Measurements from ENCODE around the gene GSTM5. TPM values are rescaled to one million over a fixed set of nuclear protein-coding genes. Genes with fewer than 3 reads are reported as not detected.
"Not testable (repeated sequence)": the region's sequence is repeated elsewhere in the genome, so short reads cannot be mapped to it uniquely, and the experiment has no call there.

The GSTM5 gene
- total RNA-seq, 4 donors from 2014 or later, result 0.23 to 2.2 (median 1.5) TPM

DNA sequence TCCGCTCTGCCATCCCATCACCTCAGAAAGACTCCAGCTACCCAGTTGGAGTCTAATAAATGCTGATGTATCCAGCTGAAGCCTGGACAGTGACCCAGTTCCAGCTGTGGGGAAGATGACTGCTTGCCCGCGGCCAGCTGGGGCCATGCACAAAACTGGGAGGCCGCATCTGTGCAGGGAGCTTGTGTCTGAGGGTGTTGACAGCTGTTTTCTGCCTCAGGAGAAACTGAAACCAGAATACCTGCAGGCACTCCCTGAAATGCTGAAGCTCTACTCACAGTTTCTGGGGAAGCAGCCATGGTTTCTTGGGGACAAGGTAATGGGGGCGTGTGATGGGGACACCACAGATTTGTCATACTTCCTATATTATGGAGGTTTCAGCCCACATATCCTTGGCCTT, 41.0 kb upstream of the GSTM5 start:
- whole genome bisulfite sequencing, 2 donors, result 91 to 97% methylated on average over 5 of the region's 5 CpGs
- intact Hi-C loops (cut with DNase I; ENCODE audit: low total_unique reads), result no loop called here
- no peak for TF ChIP-seq POLR2A (IDR thresholded peaks at IDR 0.05)
- TF ChIP-seq, protein P1, sequence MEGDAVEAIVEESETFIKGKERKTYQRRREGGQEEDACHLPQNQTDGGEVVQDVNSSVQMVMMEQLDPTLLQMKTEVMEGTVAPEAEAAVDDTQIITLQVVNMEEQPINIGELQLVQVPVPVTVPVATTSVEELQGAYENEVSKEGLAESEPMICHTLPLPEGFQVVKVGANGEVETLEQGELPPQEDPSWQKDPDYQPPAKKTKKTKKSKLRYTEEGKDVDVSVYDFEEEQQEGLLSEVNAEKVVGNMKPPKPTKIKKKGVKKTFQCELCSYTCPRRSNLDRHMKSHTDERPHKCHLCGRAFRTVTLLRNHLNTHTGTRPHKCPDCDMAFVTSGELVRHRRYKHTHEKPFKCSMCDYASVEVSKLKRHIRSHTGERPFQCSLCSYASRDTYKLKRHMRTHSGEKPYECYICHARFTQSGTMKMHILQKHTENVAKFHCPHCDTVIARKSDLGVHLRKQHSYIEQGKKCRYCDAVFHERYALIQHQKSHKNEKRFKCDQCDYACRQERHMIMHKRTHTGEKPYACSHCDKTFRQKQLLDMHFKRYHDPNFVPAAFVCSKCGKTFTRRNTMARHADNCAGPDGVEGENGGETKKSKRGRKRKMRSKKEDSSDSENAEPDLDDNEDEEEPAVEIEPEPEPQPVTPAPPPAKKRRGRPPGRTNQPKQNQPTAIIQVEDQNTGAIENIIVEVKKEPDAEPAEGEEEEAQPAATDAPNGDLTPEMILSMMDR (IDR thresholded peaks at IDR 0.05), result no peak
- no peak for DNase-seq (ENCODE audit: low spot score in 2 of 2)
- H3K4me3 ChIP-seq (ENCODE audit: low read depth, poor library complexity, severe bottlenecking), result no peak overlapping the region

DNA sequence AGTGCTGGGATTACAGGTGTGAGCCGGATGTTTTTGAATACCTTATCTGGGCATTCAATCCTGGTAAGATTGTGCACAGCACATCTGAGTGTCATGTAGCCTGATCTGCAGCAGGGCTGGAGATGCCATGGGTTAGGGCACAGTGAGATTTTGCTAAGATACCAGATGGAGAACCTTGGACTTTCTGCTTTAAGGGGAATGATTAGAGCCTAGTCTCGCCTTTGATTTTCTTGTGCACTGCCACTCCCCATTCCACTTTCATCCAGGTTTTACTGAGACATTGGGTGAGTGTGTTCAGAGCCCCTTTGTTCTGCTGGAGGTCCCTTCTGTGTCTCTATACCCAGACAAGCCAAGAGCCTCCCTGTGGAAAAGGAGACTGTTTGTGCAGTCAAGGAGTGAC, 38.2 kb upstream of the GSTM5 start:
- WGBS, 2 donors, result 90 to 91% methylated on average over 2 of the region's 2 CpGs
- DNase-seq (ENCODE audit: low spot score in 2 of 2); intact Hi-C loops (cut with DNase I; ENCODE audit: low total_unique reads); H3K4me3 ChIP-seq (ENCODE audit: low read depth, poor library complexity, severe bottlenecking): not testable (repeated sequence)

DNA sequence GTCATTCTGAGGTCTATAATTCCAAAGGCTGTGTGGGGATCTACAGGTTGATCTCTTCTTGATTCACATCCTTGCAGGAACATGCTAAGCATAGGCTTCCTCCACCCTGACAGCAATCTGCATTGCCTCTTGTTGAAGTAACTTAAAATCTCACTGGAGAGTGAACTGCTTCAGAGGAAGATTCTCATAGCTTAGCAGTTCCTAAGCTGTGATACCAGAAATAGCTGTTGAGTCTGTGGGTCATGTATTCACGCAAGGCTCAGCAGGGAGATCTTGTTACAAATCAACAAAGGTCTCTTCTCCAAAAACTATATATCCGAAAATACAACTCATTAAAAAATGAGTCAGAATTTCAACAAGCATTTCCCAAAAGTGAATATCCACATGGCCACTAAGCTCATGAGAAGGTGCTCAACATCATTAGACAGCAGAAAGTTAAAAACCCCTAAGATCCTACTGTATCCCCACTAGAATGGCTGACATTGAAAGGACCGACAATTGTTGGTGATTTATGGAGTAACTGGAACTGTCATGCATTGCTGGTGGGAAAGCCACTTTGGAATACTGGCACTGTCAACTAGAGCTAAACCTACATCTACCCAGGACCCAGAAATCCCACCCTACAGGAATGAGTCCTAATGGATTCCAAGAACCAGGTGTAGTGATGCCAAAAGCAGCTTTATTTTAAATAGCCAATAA, 35.2 kb upstream of the GSTM5 start:
- intact Hi-C loops (cut with DNase I; ENCODE audit: low total_unique reads); DNase-seq (ENCODE audit: low spot score in 2 of 2); H3K4me3 ChIP-seq (ENCODE audit: low read depth, poor library complexity, severe bottlenecking): not testable (repeated sequence)
- WGBS, 2 donors, result 82 to 85% methylated on average over 3 of the region's 3 CpGs

DNA sequence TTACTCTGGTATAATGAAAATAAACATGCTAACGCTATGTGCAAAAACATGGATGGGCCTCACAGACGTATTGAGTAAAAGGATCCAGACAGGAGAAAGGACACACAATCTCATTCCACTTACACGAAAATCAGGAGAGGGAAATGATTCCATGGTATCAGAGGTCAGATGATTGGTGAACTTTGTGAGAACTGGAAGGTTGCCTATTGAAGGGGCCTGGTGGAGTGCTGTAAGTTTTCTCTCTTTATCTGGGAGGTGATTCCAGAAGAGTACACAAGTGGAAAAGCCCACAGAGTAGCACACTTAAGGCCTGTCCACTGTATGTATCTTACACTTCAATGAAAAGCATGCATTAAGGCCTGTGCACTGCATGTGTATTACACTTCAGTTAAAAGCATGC, 34.6 kb upstream of the GSTM5 start:
- no peak overlapping the region for H3K4me3 ChIP-seq (ENCODE audit: low read depth, poor library complexity, severe bottlenecking)
- TF ChIP-seq POLR2A (IDR thresholded peaks at IDR 0.05), result no peak
- TF ChIP-seq, protein P1 (IDR thresholded peaks at IDR 0.05), result no peak
- DNase-seq (ENCODE audit: low spot score in 2 of 2), result no peak
- WGBS, 2 donors, result 79 to 83% methylated on average over 3 of the region's 3 CpGs
- intact Hi-C loops (cut with DNase I; ENCODE audit: low total_unique reads), result no loop called here

DNA sequence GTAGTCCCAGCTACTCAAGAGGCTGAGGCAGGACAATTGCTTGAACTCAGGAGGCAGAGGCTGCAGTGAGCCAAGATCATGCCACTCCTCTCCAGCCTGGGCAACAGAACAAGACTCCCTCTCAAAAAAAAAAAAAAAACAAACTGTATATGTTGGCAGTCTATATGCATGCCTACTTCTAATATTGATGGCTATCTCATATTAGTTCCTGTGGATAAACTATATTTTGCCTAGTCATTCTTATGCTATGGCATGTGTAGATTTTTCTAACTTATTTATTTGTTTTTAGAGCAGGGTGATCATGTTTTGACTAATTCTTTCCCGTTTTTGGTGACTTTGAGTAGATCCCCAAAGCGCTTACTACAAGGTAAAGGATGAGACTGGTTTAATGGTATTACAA, 33.4 kb upstream of the GSTM5 start:
- DNase-seq (ENCODE audit: low spot score in 2 of 2); H3K4me3 ChIP-seq (ENCODE audit: low read depth, poor library complexity, severe bottlenecking); intact Hi-C loops (cut with DNase I; ENCODE audit: low total_unique reads): not testable (repeated sequence)
- WGBS, 2 donors, result 71 to 75% methylated on average over 2 of the region's 2 CpGs

DNA sequence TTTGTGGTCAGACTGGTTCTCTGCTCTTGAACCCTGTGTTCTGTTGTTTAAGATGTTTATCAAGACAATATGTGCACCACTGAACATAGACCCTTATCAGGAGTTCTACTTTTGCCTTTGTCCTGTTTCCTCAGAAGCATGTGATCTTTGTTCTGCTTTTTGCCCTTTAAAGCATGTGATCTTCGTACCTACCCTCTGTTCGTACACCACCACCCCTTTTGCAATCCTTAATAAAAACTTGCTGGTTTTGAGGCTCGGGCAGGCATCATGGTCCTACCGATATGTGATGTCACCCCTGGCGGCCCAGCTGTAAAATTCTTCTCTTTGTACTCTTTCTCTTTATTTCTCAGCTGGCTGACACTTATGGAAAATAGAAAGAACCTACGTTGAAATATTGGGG, 27.3 kb upstream of the GSTM5 start:
- H3K4me3 ChIP-seq (ENCODE audit: low read depth, poor library complexity, severe bottlenecking); intact Hi-C loops (cut with DNase I; ENCODE audit: low total_unique reads); DNase-seq (ENCODE audit: low spot score in 2 of 2): not testable (repeated sequence)
- no CpG with 5 or more reads among the region's 6 CpGs for WGBS, 2 donors

DNA sequence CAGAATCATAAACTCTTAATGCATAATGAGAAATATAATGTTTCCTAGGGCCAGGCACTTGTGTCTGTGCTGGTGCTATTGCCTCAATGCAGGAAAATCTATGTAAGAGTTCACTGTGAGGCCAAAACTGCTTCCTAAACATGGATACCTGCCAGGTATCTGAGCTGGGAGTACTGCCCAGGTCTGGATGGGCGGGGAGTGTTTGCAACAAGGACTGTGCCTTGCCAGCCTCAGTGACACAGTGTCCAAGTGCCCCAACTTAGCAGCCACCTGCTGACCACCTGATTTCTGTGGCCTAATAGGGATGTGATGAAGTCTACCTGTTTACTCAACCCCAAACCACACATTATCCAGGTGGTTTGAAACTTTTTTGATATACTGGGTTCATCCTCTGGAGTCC, 26.7 kb upstream of the GSTM5 start:
- intact Hi-C loops (cut with DNase I; ENCODE audit: low total_unique reads); DNase-seq (ENCODE audit: low spot score in 2 of 2); H3K4me3 ChIP-seq (ENCODE audit: low read depth, poor library complexity, severe bottlenecking): not testable (repeated sequence)
- WGBS, 2 donors, result no CpG with 5 or more reads among the region's 1 CpG

DNA sequence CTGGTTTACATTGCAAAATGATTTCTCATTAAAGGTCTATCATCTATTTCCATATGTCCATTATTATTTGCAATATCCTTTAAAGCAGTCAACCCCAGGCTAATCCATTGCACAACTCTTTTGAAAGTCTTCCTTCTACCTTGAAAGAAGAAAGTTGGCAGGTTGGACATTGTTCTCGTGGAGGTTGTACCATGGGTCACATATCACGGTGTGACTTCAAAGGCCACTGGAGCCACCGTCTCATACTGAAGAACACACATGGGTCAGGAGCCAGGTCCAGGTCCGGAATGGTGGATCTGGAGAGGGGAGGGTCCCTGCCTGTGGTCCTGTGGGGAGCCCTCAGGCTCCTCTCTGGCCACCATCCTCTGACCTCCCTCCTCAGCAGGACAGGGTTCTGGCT, 26.2 kb upstream of the GSTM5 start:
- DNase-seq (ENCODE audit: low spot score in 2 of 2); H3K4me3 ChIP-seq (ENCODE audit: low read depth, poor library complexity, severe bottlenecking); intact Hi-C loops (cut with DNase I; ENCODE audit: low total_unique reads): not testable (repeated sequence)
- no CpG with 5 or more reads among the region's 4 CpGs for WGBS, 2 donors

DNA sequence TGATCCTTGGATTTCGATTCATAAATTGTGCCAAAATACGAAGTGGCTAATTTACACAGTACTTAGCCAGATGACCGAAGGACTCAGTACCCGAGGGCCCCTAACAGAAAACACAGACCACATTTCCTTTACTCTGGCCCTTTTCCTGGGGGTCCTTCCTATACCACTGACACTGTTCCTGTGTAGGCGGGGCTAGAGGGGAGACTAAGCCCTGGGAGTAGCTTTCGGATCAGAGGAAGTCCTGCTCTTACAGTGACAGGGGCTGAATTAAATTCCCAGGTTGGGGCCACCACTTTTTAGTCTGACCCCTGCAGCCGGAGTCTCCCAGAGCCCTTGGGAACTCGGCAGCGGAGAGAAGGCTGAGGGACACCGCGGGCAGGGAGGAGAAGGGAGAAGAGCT, 24.9 kb upstream of the GSTM5 start:
- H3K4me3 ChIP-seq (ENCODE audit: low read depth, poor library complexity, severe bottlenecking); intact Hi-C loops (cut with DNase I; ENCODE audit: low total_unique reads): not testable (repeated sequence)

More for the DNA sequence above, 24.9 kb upstream of the GSTM5 start:
- no CpG with 5 or more reads among the region's 11 CpGs for WGBS, 2 donors
- DNase-seq (ENCODE audit: low spot score in 2 of 2), result not testable (repeated sequence)
